ENCODE measurements around the gene NLGN2. TPM values are rescaled to one million over a fixed set of nuclear protein-coding genes. Genes with fewer than 3 reads are reported as not detected.

The NLGN2 gene
- total and polyA plus RNA-seq, 2 of the 8 experiments (the other 6 are each of a cell fraction or from before 2014, with no cell fraction given), result 21.2 to 62.8 TPM

DNA sequence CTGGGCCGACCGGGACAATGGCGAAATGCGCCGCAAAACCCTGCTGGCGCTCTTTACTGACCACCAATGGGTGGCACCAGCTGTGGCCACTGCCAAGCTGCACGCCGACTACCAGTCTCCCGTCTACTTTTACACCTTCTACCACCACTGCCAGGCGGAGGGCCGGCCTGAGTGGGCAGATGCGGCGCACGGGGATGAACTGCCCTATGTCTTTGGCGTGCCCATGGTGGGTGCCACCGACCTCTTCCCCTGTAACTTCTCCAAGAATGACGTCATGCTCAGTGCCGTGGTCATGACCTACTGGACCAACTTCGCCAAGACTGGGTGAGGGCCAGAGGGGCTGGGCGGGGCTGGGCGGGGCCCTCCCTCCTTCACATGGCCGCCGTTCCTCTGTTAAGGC is 8.1 kb downstream of the NLGN2 start:
- Histone ChIP-seq H2BK5ac (ENCODE audit: low read depth, low read length) (no peak overlapping the region), H2AFZ (ENCODE audit: low read length) (no peak overlapping the region), H3K36me3 (ENCODE audit: control insufficient read depth in 2 of 4, insufficient read depth in 4 of 4, low read length in 3 of 4) (peaks cover 0 to 25% (median 9%) of the 10 kb centered on the region in 4 experiments; a peak in 6 of 8 replicates), H3K23me2 (ENCODE audit: low read depth, low read length) (peaks cover 2% of the 10 kb centered on the region; the same call in 1 of the 2 replicates), H4K5ac (ENCODE audit: insufficient read length, low read depth, low read length) (no peak overlapping the region), H3K79me2 (ENCODE audit: control insufficient read depth in 1 of 2, insufficient read depth in 2 of 2, low read length in 2 of 2) (no peaks in the 10 kb centered on the region), H3K27me3 (replicated peaks in 1 of 4; ENCODE audit: control insufficient read depth in 3 of 4, extremely low read depth in 1 of 4, insufficient read depth in 3 of 4, low read length in 3 of 4) (no peaks in the 10 kb centered on the region), H3K27ac (ENCODE audit: low read depth, low read length) (no peak overlapping the region), H2BK120ac (replicated peaks; ENCODE audit: low read depth, low read length) (no peak overlapping the region), H3K79me1 (ENCODE audit: low read depth, low read length) (no peaks in the 10 kb centered on the region), H3K56ac (replicated peaks; ENCODE audit: insufficient read length, low read depth, low read length) (no peak overlapping the region), H4K91ac (replicated peaks; ENCODE audit: insufficient read length, low read length) (no peak overlapping the region), H3K18ac (ENCODE audit: extremely low read depth, low read length) (no peak overlapping the region), H4K8ac (ENCODE audit: extremely low read depth, insufficient read depth, low read length) (no peak overlapping the region), H2BK20ac (ENCODE audit: low read length) (no peak overlapping the region), H3K4me3 (ENCODE audit: extremely low read depth in 1 of 4, insufficient read depth in 2 of 4, low read depth in 3 of 4, low read length in 4 of 4) (no peak overlapping the region), H2BK12ac (ENCODE audit: low read depth, low read length) (no peak overlapping the region), H3K14ac (ENCODE audit: insufficient read length) (no peak overlapping the region), H3K4me2 (ENCODE audit: insufficient read depth in 1 of 2, low read depth in 2 of 2, low read length in 2 of 2) (no peak overlapping the region), H2AK5ac (ENCODE audit: low read depth, low read length) (no peak overlapping the region), H2BK15ac (ENCODE audit: low read length) (no peak overlapping the region), H3K4ac (replicated peaks; ENCODE audit: insufficient read length, low read depth, low read length) (no peak overlapping the region), H3K9me3 (ENCODE audit: insufficient read depth in 2 of 2, low read depth in 1 of 2, low read length in 1 of 2) (no peaks in the 10 kb centered on the region), H3K9ac (replicated peaks in 1 of 4; ENCODE audit: extremely low read depth in 1 of 4, low read depth in 3 of 4, low read length in 3 of 4) (no peak overlapping the region), H3K4me1 (replicated peaks in 1 of 4; ENCODE audit: control insufficient read depth in 3 of 4, insufficient read depth in 4 of 4, low read length in 3 of 4) (peaks cover 0 to 16% (median 7%) of the 10 kb centered on the region in 4 experiments; a peak in 5 of 7 replicates), H3K23ac (ENCODE audit: insufficient read length) (no peak overlapping the region), H4K20me1 (replicated peaks in 1 of 2; ENCODE audit: control insufficient read depth in 1 of 2, insufficient read depth in 2 of 2, low read length in 2 of 2) (peaks cover 2 to 9% of the 10 kb centered on the region in 2 experiments)
- POLR2A ChIA-PET (ENCODE audit: partially characterized antibody), result interaction anchor here (1.5 to 2.8 kb wide), 5 partner anchors 9 to 131 kb away, joined by 3 to 14 read pairs (median 5); partner anchors contain the start of gene NLGN2
- no peak for TF ChIP-seq RXRA (IDR thresholded peaks at IDR 0.05; ENCODE audit: insufficient read depth, low read depth, low read length)
- no peak for TF ChIP-seq KDM4A (IDR thresholded peaks at IDR 0.05; ENCODE audit: low read depth, low read length, severe bottlenecking)
- TF ChIP-seq KDM5A (IDR thresholded peaks at IDR 0.05; ENCODE audit: low read length), result no peak
- no peak for TF ChIP-seq CHD1 (IDR thresholded peaks at IDR 0.05; ENCODE audit: low read depth, low read length)
- TF ChIP-seq BCL11A (IDR thresholded peaks at IDR 0.05; ENCODE audit: low read depth in 2 of 2, low read length in 2 of 2), result no peak
- no peak for TF ChIP-seq SP1 (IDR thresholded peaks at IDR 0.05; ENCODE audit: low read depth, low read length)
- no peak for TF ChIP-seq TCF12 (IDR thresholded peaks at IDR 0.05; ENCODE audit: low read depth, low read length)
- no peak for TF ChIP-seq CBX5 (IDR thresholded peaks at IDR 0.05; ENCODE audit: low read depth, low read length)
- TF ChIP-seq, protein P1, sequence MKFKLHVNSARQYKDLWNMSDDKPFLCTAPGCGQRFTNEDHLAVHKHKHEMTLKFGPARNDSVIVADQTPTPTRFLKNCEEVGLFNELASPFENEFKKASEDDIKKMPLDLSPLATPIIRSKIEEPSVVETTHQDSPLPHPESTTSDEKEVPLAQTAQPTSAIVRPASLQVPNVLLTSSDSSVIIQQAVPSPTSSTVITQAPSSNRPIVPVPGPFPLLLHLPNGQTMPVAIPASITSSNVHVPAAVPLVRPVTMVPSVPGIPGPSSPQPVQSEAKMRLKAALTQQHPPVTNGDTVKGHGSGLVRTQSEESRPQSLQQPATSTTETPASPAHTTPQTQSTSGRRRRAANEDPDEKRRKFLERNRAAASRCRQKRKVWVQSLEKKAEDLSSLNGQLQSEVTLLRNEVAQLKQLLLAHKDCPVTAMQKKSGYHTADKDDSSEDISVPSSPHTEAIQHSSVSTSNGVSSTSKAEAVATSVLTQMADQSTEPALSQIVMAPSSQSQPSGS (IDR thresholded peaks at IDR 0.05; ENCODE audit: low read length), result no peak
- no peak for TF ChIP-seq ASH2L (IDR thresholded peaks at IDR 0.05; ENCODE audit: low read length)
- 93% methylated on average over 21 of the region's 23 CpGs; no CpG with 5 or more reads in 1 of the 2 experiments for WGBS, 2 experiments (ENCODE audit: extremely low coverage in 1 of 2, insufficient coverage in 1 of 2, insufficient read length in 1 of 2, insufficient replicate concordance in 2 of 2, low coverage in 1 of 2, low lambda C conversion rate in 2 of 2, missing lambda C conversion rate in 1 of 2)
- FAIRE-seq (no peak), DNase-seq (ENCODE audit: low read depth in 1 of 2, low spot score in 2 of 2) (no peak)
- CTCF ChIA-PET (ENCODE audit: partially characterized antibody), result interaction anchor here (1.4 kb wide), 1 partner anchor 39 kb away, joined by 3 read pairs; no protein-coding TSS in a partner anchor
